SK-N-SH (cell line): ENCODE results near the gene ASIP. TPM values are rescaled to one million over a fixed set of nuclear protein-coding genes. Genes with fewer than 3 reads are reported as not detected.

ENCODE experiments used
- CTCF ChIA-PET: fragments of 300-600, 350-600 bp; formaldehyde crosslinking; extraction: SDS; loops from one replicate; lab custom pipeline; 2021; lab: Yijun Ruan, JAX
- POLR2A ChIA-PET: fragments of 350-600 bp; sonication (Branson Sonifier 250); formaldehyde crosslinking; extraction: SDS; loops from one replicate; lab custom pipeline; 2020; ENCODE audit warnings: antibody characterized with exemption, inconsistent platforms; lab: Yijun Ruan, JAX
- DNase-seq: peaks from one replicate; pipeline ENCODE4 v3.0.0; 2012
- H2AFZ ChIP-seq: fragments of 200-600 bp; sonication (generic); 2 replicates; pipeline ENCODE4 v1.8.1; 2016; ENCODE audit warnings: antibody characterized with exemption, mild to moderate bottlenecking, low read depth
- H3F3A ChIP-seq: fragments of 200-600 bp; sonication (generic); replicated peaks from 2 replicates; pipeline ENCODE3; 2016; ENCODE audit warnings: antibody characterized with exemption, mild to moderate bottlenecking; ENCODE audit not compliant: insufficient read depth
- H3K27ac ChIP-seq, 2 experiments: fragments of 200-500 bp in 1 of 2; fragments of 200-600 bp in 1 of 2; sonication (Bioruptor generic) in 1 of 2; sonication (generic), shearing (Covaris generic) in 1 of 2; 2 replicates each; pipeline versions ENCODE4 v1.5.1 to v1.6.1; 2014 to 2016; ENCODE audit warnings: low read depth in 2 of 2, inconsistent platforms in 1 of 2, low read length in 1 of 2, mild to moderate bottlenecking in 1 of 2, mixed read lengths in 1 of 2
- H3K27me3 ChIP-seq: fragments of 200-600 bp; sonication (generic), shearing (Covaris generic); 2 replicates; pipeline ENCODE4 v1.6.1; 2016; ENCODE audit warnings: mixed run types; ENCODE audit not compliant: insufficient read depth
- H3K36me3 ChIP-seq, 2 experiments: fragments of 200-500 bp in 1 of 2; fragments of 200-600 bp in 1 of 2; sonication (Bioruptor generic) in 1 of 2; sonication (generic) in 1 of 2; replicated peaks in 1 of 2; 2 replicates each; pipeline versions ENCODE3 to v1.5.1; 2014 to 2016; ENCODE audit warnings: low read length in 1 of 2, mild to moderate bottlenecking in 1 of 2; ENCODE audit not compliant: insufficient read depth in 2 of 2, control insufficient read depth in 1 of 2
- H3K4me1 ChIP-seq, 2 experiments: fragments of 200-500 bp in 1 of 2; fragments of 200-600 bp in 1 of 2; sonication (Bioruptor generic) in 1 of 2; sonication (generic), shearing (Covaris generic) in 1 of 2; 2 replicates each; pipeline versions ENCODE4 v1.5.1 to v1.6.1; 2014 to 2016; ENCODE audit warnings: low read depth in 1 of 2, low read length in 1 of 2, mixed run types in 1 of 2; ENCODE audit not compliant: insufficient read depth in 2 of 2, control insufficient read depth in 1 of 2
- H3K4me2 ChIP-seq: fragments of 200-600 bp; sonication (generic), shearing (Covaris generic); 2 replicates; pipeline ENCODE4 v1.6.1; 2017; ENCODE audit warnings: mixed run types
- H3K4me3 ChIP-seq, 2 experiments: fragments of 200-500 bp in 1 of 2; fragments of 200-600 bp in 1 of 2; sonication (Bioruptor generic) in 1 of 2; sonication (generic), shearing (Covaris generic) in 1 of 2; 2 replicates each; pipeline versions ENCODE4 v1.5.1 to v1.8.1; 2014 to 2016; ENCODE audit warnings: low read depth in 2 of 2, inconsistent platforms in 1 of 2, low read length in 1 of 2, mild to moderate bottlenecking in 1 of 2, mixed read lengths in 1 of 2, moderate library complexity in 1 of 2
- H3K79me2 ChIP-seq: fragments of 200-600 bp; sonication (generic); 2 replicates; pipeline ENCODE4 v1.8.1; 2017; ENCODE audit warnings: mild to moderate bottlenecking; ENCODE audit not compliant: insufficient read depth
- H3K9ac ChIP-seq: fragments of 200-600 bp; sonication (generic); 2 replicates; pipeline ENCODE4 v1.6.1; 2017; ENCODE audit warnings: mixed run types
- H3K9me2 ChIP-seq: fragments of 200-600 bp; sonication (generic); 2 replicates; pipeline ENCODE4 v1.6.1; 2017; ENCODE audit warnings: mixed run types
- H3K9me3 ChIP-seq: fragments of 200-600 bp; sonication (generic); 2 replicates; pipeline ENCODE4 v1.6.1; 2017; ENCODE audit warnings: mixed run types, mild to moderate bottlenecking, moderate library complexity
- H4K20me1 ChIP-seq: fragments of 200-600 bp; sonication (generic); 2 replicates; pipeline ENCODE4 v1.6.1; 2017; ENCODE audit warnings: mild to moderate bottlenecking, mixed run types; ENCODE audit not compliant: insufficient read depth
- EZH2phosphoT487 ChIP-seq: fragments of 200-600 bp; sonication (generic); IDR thresholded peaks from 2 replicates; pipeline ENCODE4 v1.6.1; 2017; ENCODE audit warnings: low read depth, mixed run types, mild to moderate bottlenecking, antibody characterized with exemption, moderate library complexity, borderline replicate concordance
- IRF3 ChIP-seq: fragments of 150-350 bp; IDR thresholded peaks from 2 replicates; pipeline ENCODE4 v1.6.1; 2016; ENCODE audit warnings: mild to moderate bottlenecking, low read depth, low read length
- MXI1 ChIP-seq: IDR thresholded peaks from 2 replicates; pipeline ENCODE4 v1.6.1; 2012; ENCODE audit warnings: mild to moderate bottlenecking, low read depth, low read length, improper control_type of control experiment
- NFIC ChIP-seq: IDR thresholded peaks from 2 replicates; pipeline ENCODE4 v1.4.0; 2012; ENCODE audit warnings: borderline replicate concordance
- POLR2AphosphoS5 ChIP-seq: IDR thresholded peaks from 2 replicates; pipeline ENCODE4 v1.6.1; 2012; ENCODE audit warnings: low read depth, low read length
- RXRA ChIP-seq: IDR thresholded peaks from 2 replicates; pipeline ENCODE4 v1.4.0; 2012; ENCODE audit warnings: low read depth, mild to moderate bottlenecking, borderline replicate concordance
- SMC3 ChIP-seq: IDR thresholded peaks from 2 replicates; pipeline ENCODE4 v1.6.1; 2012; ENCODE audit warnings: low read depth, low read length, improper control_type of control experiment
- YY1 ChIP-seq: IDR thresholded peaks from 2 replicates; pipeline ENCODE4 v1.4.0; 2012; ENCODE audit warnings: low read depth, mild to moderate bottlenecking
- WGBS: methylation state at CpG from one replicate; pipeline ENCODE4 v1.1.6; 2017; ENCODE audit warnings: low lambda C conversion rate; 5-methylcytosine and 5-hydroxymethylcytosine counted together
- polyA plus RNA-seq, 3 experiments: library from polyadenylated mRNA; depleted of rRNA; stranded (reverse); fragments of >200 nt; gene quantifications; 2 replicates each; pipeline ENCODE4 v1.2.3, GENCODE V29; 2012
- TF ChIP-seq, protein P1 (sequence below): IDR thresholded peaks from 2 replicates; pipeline ENCODE4; 2012

The ASIP gene
- polyA plus RNA-seq, 1 of the 3 experiments (the other 2 are of a cell fraction) = 0.15 TPM

- H3K27ac ChIP-seq = no peak overlapping the region
- H3K79me2 ChIP-seq = peaks cover 19% of the 10 kb centered on the region
- WGBS = 100% methylated on average over 3 of the region's 3 CpGs
- no peak overlapping the region for H3K4me2 ChIP-seq
- DNase-seq = no peak
- no peak overlapping the region for H3K9ac ChIP-seq
- no peaks in the 10 kb centered on the region for H3K27me3 ChIP-seq
- CTCF ChIA-PET = interaction anchor here (1.4 kb wide), 1 partner anchor 9 kb away, joined by 5 read pairs; no protein-coding TSS in a partner anchor
- TF ChIP-seq SMC3 = no peak
- no peak for TF ChIP-seq RXRA
- TF ChIP-seq POLR2AphosphoS5 = no peak
- TF ChIP-seq YY1 = no peak
- TF ChIP-seq, protein P1, sequence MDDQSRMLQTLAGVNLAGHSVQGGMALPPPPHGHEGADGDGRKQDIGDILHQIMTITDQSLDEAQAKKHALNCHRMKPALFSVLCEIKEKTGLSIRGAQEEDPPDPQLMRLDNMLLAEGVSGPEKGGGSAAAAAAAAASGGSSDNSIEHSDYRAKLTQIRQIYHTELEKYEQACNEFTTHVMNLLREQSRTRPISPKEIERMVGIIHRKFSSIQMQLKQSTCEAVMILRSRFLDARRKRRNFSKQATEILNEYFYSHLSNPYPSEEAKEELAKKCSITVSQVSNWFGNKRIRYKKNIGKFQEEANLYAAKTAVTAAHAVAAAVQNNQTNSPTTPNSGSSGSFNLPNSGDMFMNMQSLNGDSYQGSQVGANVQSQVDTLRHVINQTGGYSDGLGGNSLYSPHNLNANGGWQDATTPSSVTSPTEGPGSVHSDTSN = no peak
- H3K36me3 ChIP-seq = peaks cover 12 to 66% of the 10 kb centered on the region in 2 experiments
- no peaks in the 10 kb centered on the region; a peak in 1 of 4 replicates for H3K4me1 ChIP-seq
- no peak overlapping the region for H2AFZ ChIP-seq
- no peak overlapping the region for H3K4me3 ChIP-seq
- H3K9me3 ChIP-seq = no peaks in the 10 kb centered on the region
- no peaks in the 10 kb centered on the region for H3K9me2 ChIP-seq
- no peaks in the 10 kb centered on the region for H3F3A ChIP-seq
- 0 out of 2 replicates have a peak, but pooled peaks cover 12% of the 10 kb centered on the region for H4K20me1 ChIP-seq
- POLR2A ChIA-PET = no interaction called here
These were observed 51.3 kb downstream of the ASIP start for GRCh38 chr20:34292496-34292895.

DNA sequence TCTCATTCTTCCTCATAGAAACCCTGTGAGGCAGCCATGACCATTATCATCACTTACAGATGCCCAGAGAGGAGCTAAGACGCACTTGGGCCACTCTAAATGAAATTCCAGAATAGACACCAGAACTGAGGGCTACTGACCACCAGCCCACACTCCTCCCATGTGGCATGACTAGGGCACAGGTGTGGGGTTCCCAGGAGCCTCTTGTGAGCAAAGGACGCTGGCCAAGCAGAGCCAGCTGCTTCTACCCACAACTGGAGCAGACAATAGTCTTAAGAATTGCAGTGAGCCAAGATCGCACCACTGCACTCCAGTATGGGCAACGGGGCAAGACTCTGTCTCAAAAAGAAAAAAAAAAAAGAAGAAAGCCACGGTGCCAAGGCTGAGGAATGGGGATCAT, 51.9 kb downstream of the ASIP start:
- TF ChIP-seq, protein P1 = no peak
- TF ChIP-seq NFIC (no peak), MXI1 (no peak), IRF3 (no peak), EZH2phosphoT487 (no peak)
- no peak for DNase-seq
- Histone ChIP-seq H3K9ac (no peak overlapping the region), H3K79me2 (peaks cover 25% of the 10 kb centered on the region), H3K9me2 (no peaks in the 10 kb centered on the region), H3K27ac (no peak overlapping the region), H3K4me2 (no peak overlapping the region), H3K4me1 (no peaks in the 10 kb centered on the region; a peak in 1 of 4 replicates), H2AFZ (no peak overlapping the region), H3K9me3 (no peaks in the 10 kb centered on the region), H3K36me3 (peaks cover 12 to 60% of the 10 kb centered on the region in 2 experiments), H3K27me3 (no peaks in the 10 kb centered on the region), H4K20me1 (0 out of 2 replicates have a peak, but pooled peaks cover 12% of the 10 kb centered on the region), H3F3A (no peaks in the 10 kb centered on the region), H3K4me3 (no peak overlapping the region)
- POLR2A ChIA-PET = no interaction called here
- CTCF ChIA-PET = interaction anchor here (0.9 to 1.4 kb wide), 2 partner anchors 8 to 103 kb away, joined by 4 to 5 read pairs; no protein-coding TSS in a partner anchor
- WGBS = 94% methylated on average over 5 of the region's 5 CpGs
